HepG2 (cell line): Measurements from ENCODE around the gene SRSF12. TPM values are rescaled to one million over a fixed set of nuclear protein-coding genes. Genes with fewer than 3 reads are reported as not detected.

ENCODE experiments used
- ARNT2 ChIP-seq: sonication (generic); formaldehyde crosslinking; IDR thresholded peaks from 2 replicates; pipeline ENCODE4 v1.8.0; 2022; ENCODE audit warnings: mild to moderate bottlenecking, low read depth, missing genetic modification reagents, moderate library complexity
- GLI4 ChIP-seq: sonication (generic); formaldehyde crosslinking; IDR thresholded peaks from 2 replicates; pipeline ENCODE4 v1.5.1; 2020; ENCODE audit warnings: missing genetic modification reagents, mild to moderate bottlenecking, moderate library complexity, borderline replicate concordance
- HDAC1 ChIP-seq: sonication (generic); formaldehyde crosslinking; IDR thresholded peaks from 2 replicates; pipeline ENCODE4 v1.5.1; 2020; ENCODE audit warnings: mild to moderate bottlenecking, missing genetic modification reagents
- HDAC2 ChIP-seq: sonication (generic); formaldehyde crosslinking; IDR thresholded peaks from 2 replicates; pipeline ENCODE4 v1.4.0; 2020; ENCODE audit warnings: missing genetic modification reagents
- LBX2 ChIP-seq: sonication (generic); formaldehyde crosslinking; IDR thresholded peaks from 2 replicates; pipeline ENCODE4 v1.5.0; 2020; ENCODE audit warnings: missing genetic modification reagents, mild to moderate bottlenecking, borderline replicate concordance
- PREB ChIP-seq: sonication (generic); formaldehyde crosslinking; IDR thresholded peaks from 2 replicates; pipeline ENCODE4 v1.4.0; 2020; ENCODE audit warnings: missing genetic modification reagents
- REPIN1 ChIP-seq: sonication (generic); formaldehyde crosslinking; IDR thresholded peaks from 2 replicates; pipeline ENCODE4 v1.8.0; 2022; ENCODE audit warnings: missing genetic modification reagents, low read depth, mild to moderate bottlenecking, borderline replicate concordance
- SATB2 ChIP-seq: sonication (generic); formaldehyde crosslinking; IDR thresholded peaks from 2 replicates; pipeline ENCODE4 v1.5.0; 2020; ENCODE audit warnings: missing genetic modification reagents
- SMYD3 ChIP-seq: sonication (generic); formaldehyde crosslinking; IDR thresholded peaks from 2 replicates; pipeline ENCODE4 v1.8.1; 2023; ENCODE audit warnings: mild to moderate bottlenecking, missing genetic modification reagents
- TMF1 ChIP-seq: sonication (generic); formaldehyde crosslinking; IDR thresholded peaks from 2 replicates; pipeline ENCODE4 v1.8.1; 2022; ENCODE audit warnings: low read depth, missing genetic modification reagents
- ZBTB7B ChIP-seq: sonication (generic); formaldehyde crosslinking; IDR thresholded peaks from 2 replicates; pipeline ENCODE4 v1.4.0; 2020; ENCODE audit warnings: missing genetic modification reagents
- ZHX2 ChIP-seq, 2 experiments: sonication (generic) in 1 of 2; formaldehyde crosslinking in 1 of 2; IDR thresholded peaks; 2 replicates each; pipeline versions ENCODE4 v1.6.1 to v1.9.0; 2014 to 2022; ENCODE audit warnings: antibody characterized with exemption in 1 of 2, borderline replicate concordance in 1 of 2, inconsistent platforms in 1 of 2, low read depth in 1 of 2, missing genetic modification reagents in 1 of 2
- ZNF431 ChIP-seq: sonication (generic); formaldehyde crosslinking; IDR thresholded peaks from 2 replicates; pipeline ENCODE4 v1.9.0; 2022; ENCODE audit warnings: missing genetic modification reagents, low read depth, mild to moderate bottlenecking, borderline replicate concordance
- ZNF691 ChIP-seq: sonication (generic); formaldehyde crosslinking; IDR thresholded peaks from 2 replicates; pipeline ENCODE4 v1.4.0; 2020; ENCODE audit warnings: missing genetic modification reagents, low read depth, mild to moderate bottlenecking, borderline replicate concordance
- ZNF75D ChIP-seq: sonication (generic); formaldehyde crosslinking; IDR thresholded peaks from 2 replicates; pipeline ENCODE4 v1.8.1; 2023; ENCODE audit warnings: missing genetic modification reagents, mild to moderate bottlenecking, borderline replicate concordance
- ZSCAN22 ChIP-seq: sonication (generic); formaldehyde crosslinking; IDR thresholded peaks from 2 replicates; pipeline ENCODE4 v1.4.0; 2020; ENCODE audit warnings: mild to moderate bottlenecking, missing genetic modification reagents
- polyA plus RNA-seq, 8 experiments: library from polyadenylated mRNA; depleted of rRNA in 3 of 8; stranded (reverse) in 7 of 8; unstranded in 1 of 8; fragments of >200 nt; fragmentation: Illumina TruSeq in 4 of 8; extraction: Trizol in 4 of 8; gene quantifications; 2 replicates each; pipeline versions ENCODE4 v1.2.1 to v1.2.3, GENCODE V29; 2011 to 2016; ENCODE audit warnings: low read depth in 4 of 8, missing spikeins in 1 of 8, mixed read lengths in 1 of 8; ENCODE audit not compliant: insufficient read depth in 1 of 8
- total RNA-seq, 5 experiments: library from RNA; depleted of rRNA; stranded (reverse); fragments of >200 nt; fragmentation: Illumina TruSeq; extraction: Trizol; gene quantifications; 2 replicates each; pipeline ENCODE4 v1.2.3, GENCODE V29; 2016; ENCODE audit warnings: low read depth in 1 of 5

SRSF12 gene
- total and polyA plus RNA-seq, 2 of the 13 experiments (the other 11 are each of a cell fraction or from before 2014, with no cell fraction given), result 1.7 to 1.9 TPM

- TF ChIP-seq ZHX2 (IDR thresholded peaks at IDR 0.05; ENCODE audit: low read depth), result no peak
- TF ChIP-seq ZHX2 (CRISPR knock-in tag; IDR thresholded peaks at IDR 0.05; ENCODE audit: borderline replicate concordance), result no peak; the same call in none of the 2 replicates
- TF ChIP-seq REPIN1 (CRISPR knock-in tag), result 0 out of 2 replicates have a peak, but pooled peaks have one; percentile 56
- TF ChIP-seq SATB2, result peak; percentile 82; the same call in 1 of the 2 replicates
- peak; percentile 84; the same call in 1 of the 2 replicates for TF ChIP-seq TMF1 (CRISPR knock-in tag)
- peak; percentile 49; the same call in 1 of the 2 replicates for TF ChIP-seq SMYD3
- peak; percentile 60; the same call in 1 of the 2 replicates for TF ChIP-seq ZNF691
- TF ChIP-seq ZNF431 (CRISPR knock-in tag), result peak; percentile 92; the same call in 1 of the 2 replicates
- 0 out of 2 replicates have a peak, but pooled peaks have one; percentile 10 for TF ChIP-seq HDAC2 (CRISPR knock-in tag)
- peak; percentile 89 for TF ChIP-seq LBX2 (CRISPR knock-in tag)
- 0 out of 2 replicates have a peak, but pooled peaks have one; percentile 33 for TF ChIP-seq ZSCAN22
- TF ChIP-seq PREB, result peak; percentile 94; the same call in 1 of the 2 replicates
- peak; percentile 71; the same call in 1 of the 2 replicates for TF ChIP-seq ZBTB7B (CRISPR knock-in tag)
- 0 out of 2 replicates have a peak, but pooled peaks have one; percentile 89 for TF ChIP-seq GLI4 (CRISPR knock-in tag)
- peak; percentile 63 for TF ChIP-seq HDAC1 (CRISPR knock-in tag)
- no peak for TF ChIP-seq ZNF75D (CRISPR knock-in tag)
- TF ChIP-seq ARNT2, result peak; percentile 93
Observed at GRCh38 chr6:89145956-89146717, 28.3 kb upstream of the SRSF12 start, which contains the start of gene PM20D2 (continued).
